GM21360 (cell line): ENCODE measurements around the gene GTF2H4.

Source experiments
- ATAC-seq: cut with Tn5 transposase; IDR thresholded peaks from one replicate; pipeline ENCODE4 v1.9.1; 2021; ENCODE audit warnings: mild to moderate bottlenecking, moderate library complexity; ENCODE audit not compliant: unreplicated experiment

Gene GTF2H4

DNA sequence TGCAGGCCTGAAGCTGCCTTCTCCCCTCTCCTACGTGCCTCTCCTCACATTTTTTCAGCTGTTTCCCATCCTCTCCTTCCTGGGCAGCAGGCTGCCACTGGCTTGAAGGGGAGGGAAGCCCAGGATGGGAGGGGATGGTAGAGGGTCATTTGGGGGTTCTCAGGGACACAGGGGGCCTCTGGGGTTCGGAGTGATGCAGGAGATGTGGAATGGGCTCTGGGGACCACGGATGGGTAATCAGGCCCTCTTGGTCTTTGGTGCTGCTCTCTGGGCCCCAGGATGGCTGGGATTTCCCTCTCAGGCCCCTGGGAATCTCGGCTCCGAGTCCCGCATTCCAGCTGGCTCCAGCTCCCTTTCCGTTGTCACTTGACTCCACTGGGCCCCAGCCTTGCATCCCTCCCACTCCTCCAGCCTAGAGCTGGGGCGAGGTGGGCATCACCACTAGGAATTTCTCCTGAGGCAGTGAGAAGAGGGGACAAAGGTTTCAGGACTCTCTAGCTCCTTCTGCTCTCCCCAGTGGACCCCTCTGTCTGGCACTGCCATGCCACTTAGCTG lies 25.7 kb upstream of the GTF2H4 start:
- no peak for ATAC-seq

DNA sequence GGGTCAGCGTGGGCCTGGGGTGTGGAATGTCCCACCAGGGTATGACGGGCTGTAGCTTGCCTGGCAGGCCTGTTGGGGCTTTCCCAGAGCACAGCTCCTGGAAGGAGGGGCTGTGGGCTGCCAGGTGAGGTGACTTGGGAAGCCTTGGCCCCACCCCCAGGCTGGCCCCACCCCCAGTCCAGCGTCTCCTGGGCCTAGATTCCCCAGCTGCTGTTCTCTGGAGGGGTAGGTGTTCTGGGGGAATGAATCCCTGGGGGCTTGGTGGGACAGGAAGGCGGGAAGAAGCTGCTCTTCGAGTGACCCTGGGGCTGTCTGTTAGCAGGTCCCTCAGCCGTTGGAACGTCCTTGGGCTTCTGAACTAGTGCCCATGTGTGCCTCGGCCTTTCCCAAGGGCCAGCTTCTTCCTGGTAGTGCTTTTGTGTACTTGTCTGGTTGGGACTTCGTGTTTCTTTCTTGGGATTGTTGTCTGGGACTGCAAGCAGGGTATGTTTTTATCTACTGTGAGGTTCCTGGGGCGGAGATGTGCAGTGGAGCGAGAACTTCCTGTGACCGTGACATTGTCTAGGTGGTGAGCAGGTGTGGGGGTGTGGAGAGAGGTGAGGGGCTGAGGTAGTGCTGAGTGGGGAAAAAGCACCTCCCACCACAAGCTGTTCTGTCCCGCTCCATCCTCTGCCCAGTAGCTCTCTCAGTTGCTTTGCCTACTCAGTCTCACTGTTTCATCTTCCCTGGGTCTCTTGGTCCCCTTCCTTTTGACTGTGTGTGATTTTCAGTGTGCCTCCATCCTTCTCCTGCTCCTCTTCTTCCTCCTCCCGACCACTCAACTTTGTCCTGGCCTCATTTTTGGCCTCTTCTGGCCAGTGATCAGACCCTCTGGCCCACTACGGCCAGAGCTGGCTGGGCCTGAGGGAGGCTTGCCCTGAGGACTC lies 25.0 kb upstream of the GTF2H4 start:
- ATAC-seq = no peak

DNA sequence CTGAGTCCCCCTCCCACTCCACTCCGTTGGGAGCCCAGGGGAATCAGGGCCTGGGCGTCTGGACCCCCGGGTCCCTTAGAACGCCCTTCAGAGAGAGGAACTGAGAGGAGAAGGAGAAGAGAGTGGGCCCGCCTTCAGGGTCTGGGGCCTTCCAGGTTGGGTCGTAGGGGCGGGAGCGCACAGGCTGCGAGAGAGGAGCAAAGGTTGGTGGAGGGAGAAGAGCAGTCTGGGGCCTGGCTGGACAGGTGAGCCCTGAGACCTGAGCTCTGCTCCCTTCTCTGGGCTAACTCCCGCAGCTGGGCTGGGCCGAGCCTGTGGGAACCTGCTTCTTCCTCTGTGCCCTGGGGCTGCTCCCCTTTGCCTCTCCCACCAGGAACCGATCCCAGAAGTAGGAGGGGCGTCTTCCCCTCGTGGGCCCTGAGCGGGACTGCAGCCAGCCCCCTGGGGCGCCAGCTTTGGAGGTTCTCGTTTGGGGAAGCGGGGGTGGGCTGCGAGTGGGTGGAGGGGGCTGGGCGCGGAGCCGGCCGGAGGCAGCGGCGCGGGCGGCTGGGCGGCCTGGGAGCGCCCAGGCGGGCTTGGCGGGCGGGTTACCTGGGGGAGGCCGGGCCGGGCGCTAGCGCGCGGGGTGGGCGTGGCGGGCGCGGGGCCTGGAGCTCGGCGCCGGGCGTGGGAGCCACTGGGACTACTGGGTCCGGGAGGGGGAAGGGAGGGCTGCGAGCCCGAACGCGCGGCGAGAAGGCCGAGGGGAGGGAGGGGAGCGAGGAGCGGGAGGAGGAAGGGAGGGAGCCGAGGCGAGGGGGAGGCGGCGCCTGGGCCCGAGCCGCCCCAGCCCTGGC lies 24.1 kb upstream of the GTF2H4 start, which contains the start of gene DDR1:
DDR1 (plus strand) TSS at position 835 of the 836 bp plus-strand sequence. CDS start 4,211 bp downstream, outside the sequence.
- ATAC-seq = no peak

DNA sequence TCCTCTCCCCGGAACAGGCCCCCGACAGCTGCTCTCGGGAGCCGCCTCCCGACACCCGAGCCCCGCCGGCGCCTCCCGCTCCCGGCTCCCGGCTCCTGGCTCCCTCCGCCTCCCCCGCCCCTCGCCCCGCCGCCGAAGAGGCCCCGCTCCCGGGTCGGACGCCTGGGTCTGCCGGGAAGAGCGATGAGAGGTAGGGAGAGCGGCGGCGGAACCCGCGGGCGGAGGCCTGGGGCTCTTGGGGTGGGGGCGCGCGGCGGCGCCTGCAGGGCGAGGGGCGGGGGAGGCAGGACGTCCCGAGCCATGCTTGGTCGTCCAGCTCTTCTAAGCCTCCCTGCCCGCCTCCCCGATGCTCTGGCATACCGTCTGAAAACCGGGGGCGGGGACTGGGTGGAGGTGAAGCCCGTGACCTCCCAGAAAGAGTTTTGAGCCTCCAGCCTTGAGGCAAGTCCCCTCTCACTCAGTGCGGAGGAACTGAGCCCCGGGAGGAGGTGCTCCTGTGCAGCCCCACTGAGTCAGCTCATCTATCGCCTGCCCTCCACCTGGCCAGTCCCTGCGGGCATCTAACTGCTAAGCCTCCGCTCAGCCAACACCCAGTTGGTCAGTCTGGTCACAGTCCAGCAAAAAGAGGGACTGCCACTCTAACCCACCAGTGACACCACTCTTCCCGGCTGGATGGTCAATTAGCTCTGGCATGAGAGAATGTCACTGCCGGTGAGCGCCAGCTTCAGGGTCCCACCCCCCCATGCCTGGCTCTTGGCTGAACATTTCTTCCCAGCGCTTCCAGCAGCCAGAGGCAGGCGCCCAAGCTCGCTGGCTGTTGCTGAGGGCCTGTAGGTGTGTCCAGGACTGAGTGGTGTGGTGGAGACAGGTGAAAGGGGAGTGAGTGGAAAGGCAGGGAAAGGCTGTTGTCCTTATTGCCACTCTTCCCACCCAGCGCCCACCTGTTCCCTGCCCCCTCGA lies 23.2 kb upstream of the GTF2H4 start:
- no peak for ATAC-seq

DNA sequence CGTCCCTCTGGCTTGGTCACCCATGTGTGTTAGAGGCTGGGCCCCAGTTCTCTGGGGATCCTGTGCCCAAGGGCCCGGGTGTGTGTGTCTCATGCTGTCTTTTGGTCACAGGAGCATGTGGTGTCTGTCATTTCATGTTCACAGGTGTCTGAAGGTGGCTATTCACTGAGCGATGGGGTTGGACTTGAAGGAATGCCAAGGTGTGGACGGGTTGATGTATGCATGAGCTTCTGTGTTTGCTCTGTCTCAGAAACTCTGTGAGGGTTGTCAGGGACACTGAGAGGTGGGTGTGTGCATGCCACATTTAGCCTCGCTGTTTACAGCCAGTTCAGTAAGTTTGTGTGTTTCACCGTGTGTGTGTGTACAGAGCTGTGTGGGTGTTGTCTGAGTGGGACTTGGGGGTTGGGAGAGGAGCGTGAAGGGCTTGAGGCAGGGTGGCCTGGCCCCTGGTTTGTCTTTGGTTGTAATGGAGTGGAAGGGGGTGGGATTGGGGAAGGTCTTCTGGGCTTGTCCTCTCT lies 22.5 kb upstream of the GTF2H4 start:
- no peak for ATAC-seq

DNA sequence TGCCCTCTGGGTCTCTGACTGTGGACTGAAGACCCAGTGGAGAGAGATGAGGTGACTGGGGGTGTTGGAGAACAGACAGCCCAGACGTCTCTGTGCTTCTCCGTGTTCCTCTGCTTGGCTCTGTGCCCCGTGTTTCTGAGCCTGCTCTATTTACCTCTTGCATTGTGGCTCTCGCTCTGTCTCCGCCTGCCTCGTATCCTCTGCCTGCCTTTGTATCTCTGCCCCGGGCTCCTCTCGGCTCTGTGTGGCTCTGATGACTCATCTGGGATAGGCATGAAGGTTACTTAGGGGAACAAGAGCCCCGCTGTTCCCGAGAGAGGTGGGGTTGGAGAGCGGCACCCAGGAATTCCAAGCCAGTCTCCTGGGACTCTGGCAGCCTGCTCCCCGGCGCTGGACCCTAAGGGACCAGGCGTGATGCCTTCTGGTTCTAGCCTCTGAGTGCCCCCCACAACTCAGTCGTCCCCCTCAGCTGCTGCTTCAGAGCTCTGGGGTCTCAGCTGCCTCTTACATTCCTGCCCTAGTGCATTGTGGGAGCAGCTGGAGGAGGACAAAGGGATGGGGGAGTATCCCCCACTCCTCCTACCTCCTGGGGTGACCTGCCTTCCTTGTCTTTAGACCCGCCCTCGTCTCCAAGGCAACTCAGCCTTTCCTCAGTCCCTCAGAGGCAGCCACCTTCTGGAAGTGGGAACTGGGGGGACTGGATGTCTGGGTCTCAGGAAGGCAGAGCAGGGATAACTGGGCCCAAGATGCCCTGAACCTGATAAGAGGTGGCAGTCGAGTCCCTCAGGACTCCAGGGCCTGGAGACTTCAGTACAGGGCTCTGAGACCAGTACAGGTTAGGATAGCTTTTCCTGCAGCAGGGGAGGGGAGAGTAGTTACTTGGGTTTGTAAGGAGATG lies 21.8 kb upstream of the GTF2H4 start:
- ATAC-seq = no peak

DNA sequence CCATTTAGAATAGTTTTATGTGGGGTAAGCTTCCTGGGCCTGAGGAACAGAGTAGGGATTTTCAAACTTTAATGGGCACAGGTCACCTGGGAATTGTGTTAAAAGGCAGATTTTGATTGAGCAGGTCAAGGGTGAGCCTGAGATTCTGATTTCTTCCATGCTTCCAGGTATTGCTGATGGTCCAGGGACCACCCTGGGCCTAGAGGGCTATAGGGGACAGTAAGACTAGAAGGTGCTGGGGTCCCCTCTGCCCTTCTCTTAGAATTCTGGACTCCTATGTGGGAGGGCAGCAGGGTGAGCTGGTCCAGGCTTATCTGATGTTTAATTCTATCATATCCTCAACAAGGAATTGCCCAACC lies 21.1 kb upstream of the GTF2H4 start:
- ATAC-seq = no peak

DNA sequence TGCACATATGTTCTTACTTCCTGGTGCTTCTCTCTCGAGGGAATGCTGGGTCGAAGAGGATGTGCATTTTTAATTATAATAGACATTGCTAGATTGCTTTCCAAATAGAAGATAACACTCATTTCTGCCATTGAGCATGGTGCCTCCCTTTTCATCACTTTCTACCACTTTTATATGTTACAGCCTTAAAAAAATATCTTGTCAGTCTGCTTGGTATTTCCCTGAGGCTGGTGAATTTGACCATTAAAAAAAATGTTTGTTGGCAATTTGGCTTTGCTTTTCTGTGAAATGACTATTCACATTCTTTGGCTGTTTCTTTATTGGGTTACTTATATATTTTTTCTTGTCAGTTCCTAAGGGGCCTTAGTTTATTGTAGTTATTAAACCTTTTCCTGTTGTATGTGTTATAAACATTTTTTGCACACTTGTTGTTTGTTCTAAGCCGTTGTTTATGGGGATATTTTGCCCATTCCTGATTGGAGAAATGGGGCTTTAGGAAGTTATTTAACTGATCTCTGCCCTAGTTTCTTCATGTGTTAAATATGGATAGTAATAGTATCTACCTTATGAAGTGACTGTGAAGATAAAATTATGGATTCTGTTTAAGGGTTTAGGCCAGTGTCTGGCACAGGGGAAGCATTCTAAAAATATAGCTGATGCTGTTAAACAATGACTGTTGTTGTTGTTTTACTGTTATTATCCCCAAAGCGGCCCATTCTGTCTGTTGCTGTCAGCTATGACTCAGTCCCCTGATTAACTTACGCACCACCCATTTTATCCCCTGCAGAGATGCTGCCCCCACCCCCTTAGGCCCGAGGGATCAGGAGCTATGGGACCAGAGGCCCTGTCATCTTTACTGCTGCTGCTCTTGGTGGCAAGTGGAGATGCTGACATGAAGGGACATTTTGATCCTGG lies 19.8 kb upstream of the GTF2H4 start:
- no peak for ATAC-seq

DNA sequence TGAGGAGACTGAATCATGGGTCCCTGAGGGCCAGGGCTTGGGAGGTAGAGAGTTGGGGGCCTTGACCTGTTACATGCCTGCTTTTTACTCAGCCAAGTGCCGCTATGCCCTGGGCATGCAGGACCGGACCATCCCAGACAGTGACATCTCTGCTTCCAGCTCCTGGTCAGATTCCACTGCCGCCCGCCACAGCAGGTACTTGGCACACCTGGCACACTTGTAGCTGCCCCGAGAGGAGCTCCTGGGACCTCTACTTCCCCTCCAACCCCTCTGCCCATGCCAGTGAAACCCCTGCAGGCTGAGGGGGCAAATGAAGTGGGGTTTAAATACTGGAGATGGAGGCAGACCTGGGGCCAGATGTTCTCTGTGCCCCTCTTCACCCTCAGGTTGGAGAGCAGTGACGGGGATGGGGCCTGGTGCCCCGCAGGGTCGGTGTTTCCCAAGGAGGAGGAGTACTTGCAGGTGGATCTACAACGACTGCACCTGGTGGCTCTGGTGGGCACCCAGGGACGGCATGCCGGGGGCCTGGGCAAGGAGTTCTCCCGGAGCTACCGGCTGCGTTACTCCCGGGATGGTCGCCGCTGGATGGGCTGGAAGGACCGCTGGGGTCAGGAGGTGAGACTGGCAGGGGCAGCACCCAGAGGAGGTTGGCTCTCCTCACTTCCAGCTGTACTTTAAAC lies 19.1 kb upstream of the GTF2H4 start:
- ATAC-seq = no peak

DNA sequence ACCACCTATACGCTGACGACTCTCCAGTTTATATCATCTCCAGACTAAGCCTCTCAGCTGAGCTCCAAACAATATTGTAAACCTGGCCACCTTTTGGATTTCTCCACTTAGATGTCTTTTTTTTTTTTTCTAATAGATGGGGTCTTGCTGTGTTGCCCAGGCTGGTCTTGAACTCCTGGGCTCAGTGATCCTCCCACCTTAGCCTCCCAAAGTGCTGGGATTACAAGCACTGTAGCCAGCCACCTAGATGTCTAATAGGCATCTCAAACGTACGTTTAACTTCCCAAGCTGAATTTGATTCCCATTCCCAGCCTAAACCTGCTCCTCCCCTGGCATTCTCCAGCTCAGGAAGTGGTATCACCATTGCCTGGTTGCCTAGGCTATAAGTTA lies 18.5 kb upstream of the GTF2H4 start:
- ATAC-seq = no peak

DNA sequence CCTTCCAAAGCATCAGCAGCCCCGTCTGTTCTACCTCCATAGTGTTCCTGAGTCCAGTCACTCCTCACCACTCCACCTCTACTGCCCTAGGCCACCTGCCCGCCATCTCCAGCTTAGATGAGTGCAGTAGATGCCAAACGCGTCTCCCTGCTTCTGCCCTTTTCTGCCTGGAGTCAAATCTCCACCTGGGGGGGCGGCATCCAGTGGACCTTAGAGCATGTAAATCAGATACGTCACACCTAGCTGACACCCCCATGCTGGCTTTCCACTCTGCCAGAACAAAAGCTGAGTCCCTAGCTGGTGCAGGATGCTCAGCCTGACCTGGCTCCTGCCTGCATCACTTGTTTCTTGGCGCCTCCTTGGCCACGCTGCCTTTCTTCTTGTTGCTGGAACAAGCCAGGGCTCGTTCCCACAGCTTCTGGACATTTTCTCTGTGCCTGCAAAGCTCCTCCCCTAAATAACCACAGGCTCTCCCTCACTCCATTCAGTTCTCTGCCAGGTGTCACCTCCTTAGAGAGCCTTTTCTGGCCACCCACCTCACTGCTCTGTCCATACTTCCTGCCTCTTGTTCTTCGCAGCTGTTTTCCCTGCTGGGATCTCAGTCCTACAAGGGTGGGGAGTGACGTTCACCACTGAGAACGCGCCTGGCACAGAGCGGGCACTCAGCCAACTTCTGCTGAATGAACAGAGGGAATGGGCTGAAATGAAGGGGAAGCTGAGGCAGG lies 17.9 kb upstream of the GTF2H4 start:
- ATAC-seq = no peak

DNA sequence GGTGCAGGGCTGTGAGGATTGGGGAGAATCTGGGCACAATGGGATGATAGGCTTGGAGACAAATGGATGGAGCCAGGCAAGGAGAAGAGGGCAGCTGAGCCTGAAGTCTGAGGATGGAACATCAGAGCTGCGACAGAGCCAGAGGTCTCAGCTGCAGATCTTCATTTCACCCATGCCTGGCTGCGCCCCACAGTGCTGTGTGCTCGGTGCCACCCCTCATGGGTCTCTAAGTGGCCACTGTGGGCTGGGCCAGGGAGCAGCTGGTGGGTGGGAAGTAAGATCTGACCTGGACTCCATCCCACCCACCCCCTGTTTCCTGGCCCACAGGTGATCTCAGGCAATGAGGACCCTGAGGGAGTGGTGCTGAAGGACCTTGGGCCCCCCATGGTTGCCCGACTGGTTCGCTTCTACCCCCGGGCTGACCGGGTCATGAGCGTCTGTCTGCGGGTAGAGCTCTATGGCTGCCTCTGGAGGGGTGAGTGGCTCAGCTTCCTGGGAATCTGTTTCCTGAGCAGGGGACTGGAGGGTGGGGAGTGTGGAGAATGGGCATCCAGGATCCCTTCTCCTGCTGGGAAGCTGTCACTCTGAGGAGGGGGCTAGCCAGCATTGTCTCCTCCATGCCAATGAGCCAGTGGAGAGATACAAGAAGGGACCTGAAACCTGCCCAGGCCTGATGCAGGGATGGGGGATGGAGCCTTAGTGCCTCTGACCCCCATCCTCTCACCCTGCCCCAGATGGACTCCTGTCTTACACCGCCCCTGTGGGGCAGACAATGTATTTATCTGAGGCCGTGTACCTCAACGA lies 17.2 kb upstream of the GTF2H4 start:
- no peak for ATAC-seq

DNA sequence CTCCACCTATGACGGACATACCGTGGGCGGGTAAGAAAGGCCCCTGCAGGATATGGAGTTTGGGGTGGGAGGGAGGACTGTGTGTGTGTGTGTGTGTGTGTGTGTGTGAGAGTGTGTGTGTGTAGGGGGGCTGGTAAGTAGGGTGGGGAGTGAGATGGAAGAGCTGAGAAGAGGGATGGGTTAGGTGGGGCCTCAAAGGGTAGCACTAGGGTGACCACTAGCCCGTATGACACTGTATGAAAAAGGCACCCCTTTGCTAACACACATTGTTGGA lies 16.6 kb upstream of the GTF2H4 start:
- no peak for ATAC-seq

DNA sequence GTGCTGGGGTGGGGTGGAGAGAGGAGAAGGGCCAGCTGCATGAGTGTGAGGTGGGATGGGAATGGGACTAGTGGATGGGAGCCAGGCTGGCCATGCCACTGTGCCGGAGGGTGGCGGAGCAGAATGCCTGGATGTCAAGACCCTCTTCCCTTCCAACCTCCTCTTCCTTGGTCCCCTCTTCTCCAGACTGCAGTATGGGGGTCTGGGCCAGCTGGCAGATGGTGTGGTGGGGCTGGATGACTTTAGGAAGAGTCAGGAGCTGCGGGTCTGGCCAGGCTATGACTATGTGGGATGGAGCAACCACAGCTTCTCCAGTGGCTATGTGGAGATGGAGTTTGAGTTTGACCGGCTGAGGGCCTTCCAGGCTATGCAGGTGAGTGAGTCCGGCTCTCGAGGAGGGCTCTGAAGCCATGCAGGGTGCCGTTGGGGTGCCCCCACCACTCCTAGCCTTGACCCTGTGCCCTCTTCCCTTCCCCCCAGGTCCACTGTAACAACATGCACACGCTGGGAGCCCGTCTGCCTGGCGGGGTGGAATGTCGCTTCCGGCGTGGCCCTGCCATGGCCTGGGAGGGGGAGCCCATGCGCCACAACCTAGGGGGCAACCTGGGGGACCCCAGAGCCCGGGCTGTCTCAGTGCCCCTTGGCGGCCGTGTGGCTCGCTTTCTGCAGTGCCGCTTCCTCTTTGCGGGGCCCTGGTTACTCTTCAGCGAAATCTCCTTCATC lies 16.0 kb upstream of the GTF2H4 start:
- ATAC-seq = no peak

DNA sequence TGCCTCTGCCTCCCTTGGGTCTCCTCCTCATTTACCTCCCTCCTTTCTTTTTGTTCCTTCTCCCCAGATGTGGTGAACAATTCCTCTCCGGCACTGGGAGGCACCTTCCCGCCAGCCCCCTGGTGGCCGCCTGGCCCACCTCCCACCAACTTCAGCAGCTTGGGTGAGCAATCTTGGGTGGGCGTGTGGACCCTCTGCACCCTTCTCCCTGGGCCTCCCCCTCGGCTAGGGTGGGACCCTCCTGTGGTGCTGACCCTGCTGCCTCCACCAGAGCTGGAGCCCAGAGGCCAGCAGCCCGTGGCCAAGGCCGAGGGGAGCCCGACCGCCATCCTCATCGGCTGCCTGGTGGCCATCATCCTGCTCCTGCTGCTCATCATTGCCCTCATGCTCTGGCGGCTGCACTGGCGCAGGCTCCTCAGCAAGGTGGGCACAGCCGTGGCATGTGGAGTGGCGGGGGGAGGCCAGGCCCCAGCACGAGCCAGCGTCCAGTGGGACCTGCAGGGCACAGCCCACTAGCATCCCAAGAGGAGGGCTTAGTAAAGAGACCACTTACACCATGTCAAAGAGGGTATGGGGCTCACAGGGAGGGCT lies 14.9 kb upstream of the GTF2H4 start:
- ATAC-seq = no peak
